ENCODE results near the gene WDR82. TPM values are rescaled to one million over a fixed set of nuclear protein-coding genes. Genes with fewer than 3 reads are reported as not detected.

The WDR82 gene
- total and polyA plus RNA-seq, 9 of the 15 experiments (the other 6 are each of a cell fraction or from before 2014, with no cell fraction given), result 6.4 to 62.9 (median 37.1) TPM

DNA sequence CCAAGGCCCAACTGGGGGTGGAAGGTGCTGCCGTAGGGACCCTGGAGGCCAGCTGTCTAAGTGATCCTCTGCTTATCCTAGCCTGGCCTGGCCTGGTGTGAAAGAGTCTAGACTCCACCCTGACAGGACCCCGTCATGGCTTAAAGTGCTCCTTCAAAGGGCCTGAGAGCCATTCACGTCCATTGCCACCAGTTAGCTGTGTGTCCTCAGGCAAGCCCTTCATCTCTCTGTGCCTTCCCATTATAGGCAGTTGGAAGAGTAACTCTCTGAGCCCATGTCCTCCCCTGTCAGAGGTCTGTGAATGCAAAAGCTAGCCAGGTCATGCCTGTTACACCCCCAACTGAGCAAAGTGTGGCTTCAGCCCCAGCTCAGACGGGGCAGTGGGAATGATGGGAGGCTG is 28.5 kb upstream of the WDR82 start:
- FAIRE-seq (no peak), ATAC-seq (no peak), DNase-seq (ENCODE audit: extremely low read depth in 1 of 4, low spot score in 3 of 4) (no peak)
- WGBS (ENCODE audit: insufficient coverage, low coverage, missing lambda C conversion rate), result 72% methylated on average over 3 of the region's 4 CpGs
- Histone ChIP-seq H4K20me1 (replicated peaks; ENCODE audit: control insufficient read depth, insufficient read depth, low read length) (no peaks in the 10 kb centered on the region), H2AFZ (ENCODE audit: low read depth, low read length) (no peak overlapping the region), H3K4me3 (no peak overlapping the region), H3K4me1 (replicated peaks in 1 of 2; ENCODE audit: control insufficient read depth in 2 of 2, insufficient read depth in 2 of 2, low read length in 2 of 2) (peaks cover 7 to 28% of the 10 kb centered on the region in 2 experiments; a peak in 3 of 5 replicates), H3K27me3 (ENCODE audit: control insufficient read depth in 2 of 2, insufficient read depth in 2 of 2, low read length in 2 of 2) (no peaks in the 10 kb centered on the region), H3K9me3 (replicated peaks; ENCODE audit: control insufficient read depth, insufficient read depth, low read depth, low read length) (no peaks in the 10 kb centered on the region), H3K9me1 (ENCODE audit: control insufficient read depth, insufficient read depth, low read length) (no peaks in the 10 kb centered on the region), H3K9ac (ENCODE audit: insufficient read depth in 1 of 2, low read depth in 2 of 2, low read length in 2 of 2) (no peak overlapping the region; a peak in 1 of 4 replicates), H3K27ac (ENCODE audit: extremely low read depth, low read depth, low read length) (no peak overlapping the region), H3K36me3 (ENCODE audit: control insufficient read depth, insufficient read depth, low read length) (no peaks in the 10 kb centered on the region), H3K79me2 (ENCODE audit: control insufficient read depth, insufficient read depth, low read length) (no peaks in the 10 kb centered on the region), H3K4me2 (ENCODE audit: insufficient read depth, low read length) (no peak overlapping the region)
- intact Hi-C loops (cut with micrococcal nuclease), result no loop called here
- POLR2A ChIA-PET, result interaction anchor here (0.6 kb wide), 1 partner anchor 58 kb away, joined by 3 read pairs; no protein-coding TSS in a partner anchor
- in situ Hi-C loops (cut with MboI), result no loop called here
- CTCF ChIA-PET (ENCODE audit: low intra/inter-chr PET ratio), result no interaction called here
- TF ChIP-seq, protein P1, sequence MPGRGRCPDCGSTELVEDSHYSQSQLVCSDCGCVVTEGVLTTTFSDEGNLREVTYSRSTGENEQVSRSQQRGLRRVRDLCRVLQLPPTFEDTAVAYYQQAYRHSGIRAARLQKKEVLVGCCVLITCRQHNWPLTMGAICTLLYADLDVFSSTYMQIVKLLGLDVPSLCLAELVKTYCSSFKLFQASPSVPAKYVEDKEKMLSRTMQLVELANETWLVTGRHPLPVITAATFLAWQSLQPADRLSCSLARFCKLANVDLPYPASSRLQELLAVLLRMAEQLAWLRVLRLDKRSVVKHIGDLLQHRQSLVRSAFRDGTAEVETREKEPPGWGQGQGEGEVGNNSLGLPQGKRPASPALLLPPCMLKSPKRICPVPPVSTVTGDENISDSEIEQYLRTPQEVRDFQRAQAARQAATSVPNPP (IDR thresholded peaks at IDR 0.05; ENCODE audit: borderline replicate concordance, insufficient read depth, insufficient read length), result no peak
- no peak for TF ChIP-seq HDAC1 (IDR thresholded peaks at IDR 0.05)
- no peak for TF ChIP-seq PHTF2 (CRISPR knock-in tag; IDR thresholded peaks at IDR 0.05)
- TF ChIP-seq NFIC (IDR thresholded peaks at IDR 0.05), result no peak
- TF ChIP-seq RAD21 (CRISPR knock-in tag; conservative IDR thresholded peaks at IDR 0.05 in 1 of 2, IDR thresholded peaks at IDR 0.05 in 1 of 2), result no peak
- no peak for TF ChIP-seq ZNF217 (CRISPR knock-in tag; IDR thresholded peaks at IDR 0.05)
- no peak for TF ChIP-seq NCOA2 (IDR thresholded peaks at IDR 0.05; ENCODE audit: partially characterized antibody in 2 of 2)
- BruUV-seq (replicated peaks), result no TSS peak
